NCI-H446 treated with DMSO at 0.1 percent for 48 hours (cell line): ENCODE measurements around the gene BMPR1A.
"Not testable (repeated sequence)": the region's sequence is repeated elsewhere in the genome, so short reads cannot be mapped to it uniquely, and the experiment has no call there.

Experiments
- DNase-seq: peaks from one replicate; lab custom pipeline; 2025; lab: John Stamatoyannopoulos, UW

BMPR1A gene

DNA sequence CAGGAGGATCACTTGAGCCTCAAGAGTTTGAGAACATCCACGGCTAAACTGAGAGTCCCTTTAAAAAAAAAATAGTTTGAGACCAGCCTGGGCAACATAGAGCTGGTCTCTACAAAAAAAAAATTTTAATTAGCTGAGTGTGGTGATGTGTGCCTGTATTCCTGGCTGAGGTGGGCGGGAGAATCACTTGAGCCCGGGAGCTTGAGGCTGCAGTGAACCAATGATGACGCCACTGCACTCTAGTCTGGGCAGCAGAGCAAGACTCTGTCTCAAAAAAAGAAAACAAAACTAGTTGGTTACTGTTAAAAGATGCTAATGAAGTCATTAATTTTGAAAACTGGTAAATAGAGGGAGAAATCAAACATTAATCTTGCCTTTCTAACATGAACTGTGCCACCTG, 124.6 kb downstream of the BMPR1A start:
- DNase-seq: no peak

DNA sequence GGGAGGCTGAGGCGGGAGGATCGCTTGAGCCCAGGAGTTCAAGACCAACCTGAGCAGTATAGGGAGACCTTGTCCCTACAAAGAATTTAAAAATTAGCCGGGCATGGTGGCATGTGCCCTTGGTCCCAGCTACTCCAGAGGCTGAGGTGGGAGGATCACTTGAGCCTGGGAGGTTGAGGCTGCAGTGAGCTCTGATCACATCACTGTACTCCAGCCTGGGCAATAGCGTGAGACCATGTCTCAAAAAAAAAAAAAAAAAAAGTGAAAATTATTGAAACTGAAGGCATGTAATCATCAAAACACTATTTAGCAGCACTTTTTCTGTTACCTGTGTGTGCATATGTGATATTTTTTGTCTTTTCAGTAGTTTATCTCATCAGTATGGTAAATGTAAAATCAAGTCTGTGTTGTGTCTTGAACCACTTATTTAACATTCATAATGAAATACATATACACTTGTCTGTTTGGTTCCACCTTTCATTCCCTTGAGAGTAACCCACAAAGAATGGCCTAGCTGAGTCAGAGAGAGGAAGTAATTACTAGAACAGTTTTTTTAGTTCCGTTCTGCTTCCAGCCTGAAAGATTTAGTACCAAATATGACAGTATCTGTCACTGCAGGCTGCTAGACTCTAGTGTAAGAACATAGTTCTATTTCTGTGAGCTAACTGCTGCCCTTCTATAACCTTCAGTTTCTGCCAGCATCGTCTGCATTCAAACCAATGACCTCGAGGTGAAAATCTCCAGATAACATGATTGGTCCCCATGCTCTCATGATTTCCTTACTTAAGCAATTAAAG, 132.4 kb downstream of the BMPR1A start:
- DNase-seq: no peak

DNA sequence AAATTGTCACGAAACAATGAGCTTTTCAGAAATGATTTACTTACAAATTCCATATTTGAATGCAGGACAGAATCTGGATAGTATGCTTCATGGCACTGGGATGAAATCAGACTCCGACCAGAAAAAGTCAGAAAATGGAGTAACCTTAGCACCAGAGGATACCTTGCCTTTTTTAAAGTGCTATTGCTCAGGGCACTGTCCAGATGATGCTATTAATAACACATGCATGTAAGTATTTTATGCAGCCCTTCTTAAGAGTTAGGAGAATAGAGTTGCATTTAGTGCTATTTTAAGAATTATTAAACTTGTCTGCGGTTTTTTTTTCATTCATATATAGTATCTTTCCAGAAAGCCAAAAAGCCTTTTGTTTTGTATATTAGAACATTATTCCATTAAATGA, 133.6 kb downstream of the BMPR1A start:
- DNase-seq: no peak

DNA sequence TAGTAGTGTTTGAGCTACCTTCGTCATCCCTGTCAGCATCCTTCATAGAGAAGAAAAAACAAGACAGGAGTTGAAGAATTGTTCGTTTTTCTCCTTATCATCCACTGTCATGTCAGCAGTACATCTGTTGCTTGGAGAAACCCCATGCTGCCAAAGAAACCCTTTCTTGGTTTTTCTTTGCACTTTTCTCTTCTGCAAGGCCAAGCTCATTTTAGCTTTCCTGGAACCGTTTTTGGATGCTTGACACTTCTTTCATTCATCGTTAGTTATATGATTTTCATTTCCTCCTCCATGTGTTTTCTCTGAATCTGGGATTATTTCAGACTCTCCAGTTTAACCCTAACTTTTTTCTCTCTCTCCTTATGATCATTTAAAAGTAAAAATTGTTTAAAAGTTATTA, 142.1 kb downstream of the BMPR1A start:
- no peak for DNase-seq

DNA sequence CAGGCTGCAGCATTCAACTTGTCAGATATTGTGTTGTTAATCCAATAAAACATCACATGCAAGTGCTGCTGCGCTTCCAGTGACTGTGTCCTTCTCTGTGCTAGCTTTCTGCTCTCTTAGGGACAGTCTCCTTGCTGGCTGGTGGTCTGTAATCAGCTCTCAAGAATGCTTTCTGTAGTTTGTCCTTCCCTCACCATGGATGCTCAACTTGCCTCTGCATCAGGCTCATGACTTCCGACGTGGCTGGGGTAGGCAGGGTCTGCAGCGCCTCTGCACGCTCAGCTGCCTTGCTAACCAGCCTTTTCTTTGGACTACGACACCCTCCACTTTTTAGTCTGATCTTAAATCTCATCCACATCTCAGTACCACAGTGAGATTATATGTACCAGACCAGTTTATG, 142.7 kb downstream of the BMPR1A start:
- DNase-seq: no peak

DNA sequence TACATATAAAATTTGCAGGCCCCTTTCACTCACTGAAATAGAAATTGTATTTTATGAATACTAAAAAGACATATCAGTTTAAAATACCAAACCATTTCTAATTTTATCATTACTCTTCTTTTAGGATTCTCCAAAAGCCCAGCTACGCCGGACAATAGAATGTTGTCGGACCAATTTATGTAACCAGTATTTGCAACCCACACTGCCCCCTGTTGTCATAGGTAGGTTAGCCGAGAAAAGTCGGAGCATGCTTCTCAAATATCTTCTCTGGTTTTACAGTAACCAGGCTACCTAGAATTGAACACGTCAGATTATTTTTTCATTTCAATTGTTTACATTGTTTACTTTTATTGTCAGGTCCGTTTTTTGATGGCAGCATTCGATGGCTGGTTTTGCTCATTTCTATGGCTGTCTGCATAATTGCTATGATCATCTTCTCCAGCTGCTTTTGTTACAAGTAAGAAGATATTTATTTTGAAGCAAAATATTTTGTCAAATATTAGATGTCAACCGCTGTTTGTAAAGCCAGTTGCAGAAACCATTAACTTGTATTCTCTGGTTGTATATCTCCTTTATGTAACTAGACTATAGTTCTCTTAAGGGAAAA, 143.4 kb downstream of the BMPR1A start:
- no peak for DNase-seq

DNA sequence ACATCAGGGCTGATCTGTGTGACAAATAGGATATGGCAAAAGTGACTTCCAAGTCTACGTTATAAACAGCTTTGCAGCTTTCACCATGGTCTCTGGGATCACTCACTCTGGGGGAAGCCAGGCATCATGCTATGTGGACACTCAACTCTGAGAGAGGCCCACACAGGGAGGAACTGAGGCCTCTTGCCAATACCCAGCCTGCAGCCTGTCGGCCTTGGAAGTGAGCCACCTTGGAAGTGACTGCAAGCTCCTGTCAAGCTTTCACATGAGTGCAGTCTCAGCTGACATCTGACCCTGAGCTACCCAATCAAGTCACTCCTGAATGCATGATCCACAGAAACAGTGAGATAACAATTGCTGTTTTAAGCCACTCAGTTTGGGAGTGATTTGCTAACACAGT, 144.5 kb downstream of the BMPR1A start:
- peak; percentile 51 for DNase-seq

DNA sequence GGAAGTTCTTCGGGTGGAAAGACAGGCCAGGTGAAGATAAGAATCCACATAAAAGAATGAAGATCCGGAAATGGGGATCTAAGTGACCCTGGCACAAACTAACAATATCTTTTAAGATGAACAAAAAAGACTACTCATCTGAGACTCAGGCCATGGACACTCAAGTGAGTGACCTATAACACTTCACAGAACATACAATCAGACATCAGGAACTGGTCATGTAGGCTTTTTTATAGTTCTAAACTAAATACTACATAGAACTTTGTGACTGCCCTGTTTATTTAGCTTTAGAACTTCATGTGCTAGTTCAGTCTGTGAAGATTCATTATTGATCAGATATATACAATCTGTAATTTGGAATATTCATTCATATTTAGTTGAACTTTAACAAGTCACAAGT, 148.2 kb downstream of the BMPR1A start:
- no peak for DNase-seq

DNA sequence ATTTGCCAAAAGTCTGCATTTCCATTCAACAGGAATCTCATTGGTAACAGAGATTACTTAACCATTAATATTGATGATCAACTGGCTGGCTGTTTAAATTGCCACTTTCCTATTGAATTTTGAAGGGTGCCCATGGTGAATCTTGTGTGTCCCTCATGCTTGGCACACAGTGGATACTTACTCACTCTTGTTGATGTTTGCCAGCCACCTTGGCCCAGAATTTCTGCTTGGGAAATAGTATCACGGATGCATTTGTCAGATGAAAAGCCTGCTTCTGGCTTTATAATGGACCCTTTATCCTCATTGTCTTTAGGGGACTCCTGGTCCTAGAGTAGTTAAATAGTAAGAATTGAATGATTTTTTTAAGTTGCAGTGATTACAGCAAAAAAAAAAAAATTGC, 149.0 kb downstream of the BMPR1A start:
- no peak for DNase-seq

DNA sequence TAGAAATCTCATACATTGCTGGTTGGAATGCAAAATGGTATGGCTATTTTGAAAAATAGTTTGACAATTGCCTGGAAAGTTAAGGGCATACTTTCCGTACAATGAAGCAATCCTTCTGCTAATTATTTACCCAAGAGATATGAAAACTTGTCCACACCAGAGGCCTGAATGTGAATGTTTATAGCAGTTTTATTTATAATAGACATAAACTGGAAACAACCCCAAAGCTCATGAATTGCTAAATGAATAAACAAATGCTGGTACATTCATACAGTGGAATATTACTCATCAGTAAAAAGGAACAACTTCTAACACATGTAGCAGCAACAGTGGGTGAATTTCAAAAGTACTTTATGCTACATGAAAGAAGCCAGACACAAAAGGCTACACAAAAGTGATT, 158.3 kb downstream of the BMPR1A start:
- no peak for DNase-seq

DNA sequence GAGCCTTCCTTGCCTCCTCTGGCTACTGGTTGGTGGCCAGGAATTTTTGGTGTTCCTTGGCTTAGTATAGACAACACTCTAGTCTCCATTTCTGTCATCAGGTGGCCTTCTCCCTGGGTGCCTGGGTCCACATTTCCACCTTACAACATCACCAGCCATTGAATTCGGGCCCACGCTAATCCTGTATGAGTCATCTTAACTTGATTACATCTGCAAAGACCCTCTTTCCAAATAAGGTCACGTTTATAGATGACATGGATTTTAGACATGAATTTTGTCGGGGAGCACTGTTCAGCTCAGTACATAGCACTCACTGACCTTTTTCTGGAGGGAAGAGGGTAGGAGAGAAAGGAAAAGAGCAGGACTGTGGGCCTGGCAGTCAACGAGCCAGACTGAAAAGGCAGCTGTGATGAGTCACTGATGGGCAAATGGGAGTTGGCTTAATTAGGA, 161.6 kb downstream of the BMPR1A start:
- DNase-seq: no peak

DNA sequence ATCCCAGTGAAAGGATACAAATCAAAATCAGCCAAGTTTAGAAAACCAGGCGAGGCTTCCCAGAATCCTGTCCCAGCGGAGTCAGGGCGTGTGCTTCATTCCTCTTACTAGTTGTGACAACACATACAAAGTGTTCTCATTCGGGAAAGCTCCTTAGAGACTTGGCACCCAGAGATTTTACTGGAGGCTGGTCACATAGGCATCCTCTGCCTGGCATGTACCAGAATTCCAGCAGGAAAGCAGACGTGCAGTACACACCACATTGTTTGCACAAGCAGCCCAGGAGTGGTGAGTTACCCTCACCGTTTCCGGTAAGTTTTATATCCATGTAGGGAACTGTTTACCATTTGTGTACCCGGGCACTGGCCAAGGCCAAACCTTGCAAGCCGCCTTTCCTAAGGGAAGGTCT, 166.1 kb downstream of the BMPR1A start:
- no peak for DNase-seq

DNA sequence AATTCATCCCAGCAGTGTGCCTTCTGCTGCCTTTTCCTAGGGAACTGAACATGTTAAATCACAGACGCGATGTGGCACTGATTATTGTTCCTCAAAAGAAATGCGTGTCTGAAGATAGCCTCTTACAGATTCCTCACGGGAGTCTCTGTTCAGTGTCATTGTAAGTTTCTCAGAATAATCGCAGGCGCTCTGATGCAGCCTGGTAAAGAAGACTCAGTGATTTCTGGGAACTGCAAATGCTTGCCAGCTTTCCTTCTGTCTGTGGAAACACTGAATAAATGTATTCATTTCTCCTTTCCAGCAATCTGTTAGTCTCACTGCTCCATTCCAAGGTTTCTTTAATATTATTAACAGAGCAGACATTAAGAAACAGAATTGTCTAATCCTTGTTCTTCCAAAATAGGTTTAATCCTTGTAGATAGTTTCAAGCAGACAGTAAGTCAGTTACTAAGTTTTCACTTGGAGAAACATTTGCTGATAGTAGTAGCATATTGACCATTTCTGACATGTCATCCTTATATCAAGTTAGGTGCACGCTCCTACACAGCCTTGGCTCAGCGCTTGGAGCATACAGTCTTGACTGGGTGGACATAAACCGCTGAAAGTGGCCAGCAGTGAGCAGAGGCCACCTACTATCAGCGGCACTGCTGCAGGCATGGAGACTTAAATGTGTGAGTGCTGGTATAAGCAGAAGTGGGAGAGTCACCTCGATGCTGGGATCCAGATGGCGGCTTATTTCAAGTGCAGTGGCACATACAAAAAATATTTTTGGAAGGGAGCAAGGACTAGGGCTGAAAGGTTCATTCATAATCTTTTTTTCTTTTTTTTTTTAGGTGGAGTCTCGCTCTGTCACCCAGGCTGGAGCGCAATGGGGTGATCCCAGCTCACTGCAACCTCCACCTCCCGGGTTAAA, 173.3 kb downstream of the BMPR1A start:
- DNase-seq: no peak

DNA sequence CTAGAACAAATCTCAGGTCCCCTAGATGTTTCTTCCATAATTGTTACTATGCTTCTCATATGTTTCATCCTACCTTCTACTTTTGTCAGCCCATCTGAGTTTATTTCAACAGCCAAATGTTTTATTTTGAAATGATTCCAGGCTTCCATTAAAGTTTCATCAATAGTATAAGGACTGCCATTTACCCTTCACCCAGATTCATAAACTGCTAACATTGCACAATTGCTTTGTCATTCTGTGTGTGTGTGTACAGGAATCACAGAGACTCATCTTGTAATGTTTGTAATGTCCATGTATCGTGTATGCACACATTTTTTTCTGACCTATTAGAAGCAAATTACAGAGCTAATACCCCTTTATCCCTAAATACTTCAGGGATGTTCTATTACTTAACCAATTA, 175.5 kb downstream of the BMPR1A start:
- DNase-seq: no peak

DNA sequence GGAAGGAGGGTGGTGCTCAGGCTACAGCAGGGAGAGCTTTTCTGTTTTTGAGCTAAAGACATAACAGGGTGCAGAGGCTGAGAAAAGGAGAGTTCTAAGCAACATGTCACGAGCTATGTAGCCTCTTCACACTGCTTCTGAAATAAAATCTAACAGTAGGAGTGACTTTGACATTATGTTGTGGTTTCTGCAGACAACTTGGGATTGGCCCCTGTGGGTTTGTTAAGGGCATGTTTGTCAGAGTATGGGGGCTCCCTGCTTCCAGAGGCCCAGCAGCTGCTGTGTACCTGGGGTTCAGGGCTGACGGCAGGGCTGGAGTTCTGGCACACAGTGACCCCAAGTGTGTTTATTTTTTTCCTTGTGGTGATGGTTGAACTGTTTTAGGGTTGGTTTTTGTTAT, 176.3 kb downstream of the BMPR1A start:
- no peak for DNase-seq

DNA sequence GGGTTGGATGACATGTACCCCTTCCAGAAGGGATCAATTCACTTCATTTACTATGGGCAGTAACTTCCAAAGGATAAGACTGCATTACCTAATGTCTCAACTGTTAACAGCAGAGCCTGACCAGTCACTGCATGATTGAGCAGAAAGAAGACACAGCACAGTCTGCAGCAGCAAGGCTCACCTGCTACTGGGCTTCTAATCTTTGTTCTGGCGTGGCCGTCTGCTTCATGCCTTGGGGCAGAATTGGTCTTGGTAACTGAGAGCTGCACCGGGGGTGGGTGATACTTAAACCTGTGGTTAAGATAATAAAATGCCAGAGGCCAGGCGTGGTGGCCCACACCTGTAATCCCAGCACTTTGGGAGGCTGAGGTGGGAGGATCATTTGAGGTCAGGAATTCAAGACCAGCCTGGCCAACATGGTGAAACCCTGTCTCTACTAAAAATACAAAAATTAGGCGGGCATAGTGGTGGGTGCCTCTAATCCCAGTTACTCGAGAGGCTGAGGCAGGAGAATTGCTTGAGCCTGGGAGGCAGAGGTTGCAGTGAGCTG, 177.8 kb downstream of the BMPR1A start:
- DNase-seq: not testable (repeated sequence)

DNA sequence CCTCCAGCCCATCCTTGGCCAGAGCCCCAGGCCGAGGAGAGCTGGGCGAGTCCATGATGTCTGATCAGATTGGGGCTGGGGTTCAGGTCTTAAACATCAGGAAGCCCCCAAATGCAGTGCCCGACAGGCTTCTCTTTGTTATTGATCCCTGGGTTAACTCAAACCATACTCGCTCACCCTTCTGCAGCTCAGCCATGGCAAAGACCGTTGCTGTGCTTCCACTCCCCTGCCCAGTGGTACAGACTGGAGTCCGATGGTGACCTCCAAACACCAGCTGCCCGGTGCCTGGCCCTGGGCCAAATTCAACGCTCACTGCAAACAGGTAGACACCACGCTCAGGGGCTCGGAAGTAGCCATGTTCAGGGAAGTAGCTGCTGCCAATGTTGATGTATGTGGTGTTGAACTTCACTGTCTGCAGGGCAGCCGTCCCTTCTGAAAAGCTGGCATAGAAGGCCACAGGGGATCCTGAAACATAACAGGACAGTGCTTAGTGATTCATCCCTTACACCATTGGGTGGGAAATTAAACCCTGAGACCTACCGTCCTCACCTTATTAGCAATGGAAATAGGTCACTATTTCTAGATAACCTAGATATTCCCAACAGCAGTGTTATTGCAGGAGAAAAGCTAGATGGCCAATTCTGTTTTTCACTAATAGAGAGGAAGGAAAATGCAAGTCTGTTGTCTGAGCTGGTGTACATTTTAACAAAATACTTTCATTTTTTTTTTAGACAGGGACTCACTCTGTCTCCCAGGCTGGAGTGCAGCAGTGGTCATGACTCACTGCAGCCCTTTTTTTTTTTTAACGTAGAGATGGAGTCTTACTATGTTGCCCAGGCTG, 180.5 kb downstream of the BMPR1A start:
- DNase-seq: no peak

DNA sequence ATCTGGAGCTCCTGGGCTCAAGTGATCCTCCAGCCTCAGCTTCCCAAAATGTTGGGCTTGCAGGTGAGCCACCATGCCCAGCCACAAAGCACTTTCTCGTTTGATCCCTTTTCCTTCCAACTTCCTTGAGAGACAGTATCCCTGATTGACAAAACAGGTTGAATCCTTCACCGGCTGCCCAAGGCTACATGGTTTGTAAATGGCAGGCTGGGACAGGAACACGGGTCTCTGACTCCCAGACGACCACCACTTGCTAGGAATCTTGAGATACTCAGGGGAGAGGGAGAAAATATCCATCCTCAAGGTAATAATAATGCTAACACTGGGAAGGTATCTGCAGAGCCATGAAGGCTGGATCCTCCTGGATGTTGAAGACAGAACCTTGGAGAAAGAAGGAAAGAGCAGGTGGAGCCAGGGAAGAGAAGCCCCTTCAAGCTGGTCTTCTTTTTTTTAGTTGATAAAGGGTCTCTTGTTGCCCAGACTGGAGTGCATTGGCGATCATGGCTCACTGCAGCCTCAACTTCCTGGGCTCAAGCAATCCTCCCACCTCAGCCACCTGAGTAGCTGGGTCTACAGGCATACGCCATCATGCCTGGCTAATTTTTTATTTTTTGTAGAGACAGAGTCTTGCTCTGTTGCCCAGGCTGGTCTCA, 181.2 kb downstream of the BMPR1A start:
- DNase-seq: no peak

DNA sequence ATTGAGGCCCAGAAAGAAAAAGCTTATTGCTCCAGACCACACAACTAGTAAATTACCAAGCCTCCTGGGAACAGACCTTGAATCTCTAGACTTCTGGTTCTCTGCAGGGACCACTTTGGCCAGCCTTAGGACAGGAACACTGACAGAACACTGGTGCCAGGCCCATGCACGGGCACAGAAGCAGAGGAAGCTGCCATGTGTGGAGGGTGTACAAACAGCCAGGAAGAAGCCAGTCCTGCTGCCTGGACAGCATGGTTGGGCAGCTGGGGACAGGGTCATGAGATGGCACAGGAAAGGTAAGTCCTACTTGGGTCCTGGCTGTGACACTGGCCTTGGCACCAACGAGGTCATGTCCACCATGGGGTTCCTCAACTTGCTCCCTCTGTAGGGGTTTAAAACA, 181.8 kb downstream of the BMPR1A start:
- DNase-seq: no peak

DNA sequence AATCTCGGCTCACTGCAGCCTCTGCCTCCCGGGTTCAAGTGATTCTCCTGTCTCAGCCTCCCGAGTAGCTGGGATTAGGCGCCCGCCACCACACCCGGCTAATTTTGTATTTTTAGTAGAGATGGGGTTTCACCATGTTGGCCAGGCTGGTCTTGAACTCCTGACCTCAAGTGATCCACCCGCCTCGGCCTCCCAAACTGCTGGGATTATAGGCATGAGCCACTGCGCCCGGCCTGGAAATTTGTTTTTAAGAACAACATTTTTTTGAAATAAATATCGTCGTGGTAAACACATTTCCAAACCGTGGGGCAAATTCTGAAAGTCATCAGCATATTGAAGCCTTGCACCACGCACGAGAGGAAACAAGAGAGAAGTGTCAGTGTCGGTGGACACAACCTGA, 183.7 kb downstream of the BMPR1A start:
- not testable (repeated sequence) for DNase-seq

DNA sequence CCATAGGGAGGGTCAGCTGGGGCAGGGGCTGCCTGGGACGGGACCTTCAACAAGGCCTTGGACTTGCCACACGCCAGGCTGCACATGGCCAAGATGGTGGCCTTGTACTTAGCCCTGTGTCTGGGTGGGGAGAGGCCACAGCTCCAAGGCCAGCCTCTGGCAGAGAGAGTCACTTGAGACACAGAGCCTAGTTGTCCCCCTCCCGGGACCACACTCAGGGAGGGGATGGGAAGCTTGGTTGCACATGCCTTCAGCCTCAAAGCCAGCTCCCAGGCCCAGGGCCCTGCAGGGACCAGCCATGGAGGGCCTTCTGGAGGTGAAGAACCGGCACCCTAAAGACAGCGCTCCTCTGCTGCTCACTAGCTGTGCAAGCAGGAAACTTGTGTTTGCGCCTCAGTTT, 184.3 kb downstream of the BMPR1A start:
- DNase-seq: no peak
